ENCODE measurements around the gene SCMH1. TPM values are rescaled to one million over a fixed set of nuclear protein-coding genes. Genes with fewer than 3 reads are reported as not detected.
A peak's percentile ranks its signal among the peaks of the same experiment; 100 is the strongest.
"Not testable (repeated sequence)": the region's sequence is repeated elsewhere in the genome, so short reads cannot be mapped to it uniquely, and the experiment has no call there.

The SCMH1 gene
- total and polyA plus RNA-seq, 2 experiments from 2014 or later, result 15.0 to 19.4 TPM

DNA sequence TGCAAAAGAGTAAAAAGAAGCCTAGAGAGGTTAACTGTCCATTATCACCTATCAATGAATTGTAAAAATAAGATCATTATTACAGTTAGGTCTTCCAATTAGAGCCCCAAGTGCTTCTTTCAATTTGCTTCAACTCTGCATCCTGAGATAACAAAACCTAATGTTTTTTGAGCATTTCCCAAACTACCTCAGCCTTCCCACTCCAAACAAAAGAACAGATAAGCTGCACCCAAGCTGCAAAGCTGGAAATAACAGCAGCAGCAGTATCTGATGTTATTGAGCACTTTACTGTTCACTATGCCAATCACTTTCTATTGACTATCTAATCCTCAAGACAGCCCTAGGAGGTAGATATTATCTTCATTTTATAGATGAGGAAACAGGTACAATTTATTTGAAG, 123.5 kb downstream of the SCMH1 start (continued):
- TF ChIP-seq CREB1 (CRISPR knock-in tag; IDR thresholded peaks at IDR 0.05; ENCODE audit: low read depth) (no peak), JUNB (IDR thresholded peaks at IDR 0.05; ENCODE audit: unreplicated experiment) (no peak), EZH2phosphoT487 (IDR thresholded peaks at IDR 0.05; ENCODE audit: unreplicated experiment) (no peak)

- not testable (repeated sequence) for H3K4me3 ChIP-seq; H3K36me3 ChIP-seq (ENCODE audit: insufficient read depth); H3K4me1 ChIP-seq (ENCODE audit: insufficient read depth); H3K27me3 Mint-ChIP-seq (ENCODE audit: insufficient read depth, low read depth, poor library complexity); H3K4me1 Mint-ChIP-seq; H3K27me3 ChIP-seq (ENCODE audit: insufficient read depth); H3K79me2 ChIP-seq (replicated peaks; ENCODE audit: insufficient read depth); H3F3A ChIP-seq (replicated peaks; ENCODE audit: low read depth); H4K20me1 ChIP-seq (replicated peaks; ENCODE audit: insufficient read depth); H3K36me3 Mint-ChIP-seq (ENCODE audit: low read depth); H3K4me2 ChIP-seq; H2AFZ ChIP-seq; H3K9me3 Mint-ChIP-seq; H3K9me2 ChIP-seq (ENCODE audit: insufficient read depth); H3K4me3 Mint-ChIP-seq; H3K27ac ChIP-seq (ENCODE audit: low read depth); H3K27ac Mint-ChIP-seq; ATAC-seq
- peak; percentile 13 for DNase-seq (ENCODE audit: low spot score)
- TF ChIP-seq, protein P1, sequence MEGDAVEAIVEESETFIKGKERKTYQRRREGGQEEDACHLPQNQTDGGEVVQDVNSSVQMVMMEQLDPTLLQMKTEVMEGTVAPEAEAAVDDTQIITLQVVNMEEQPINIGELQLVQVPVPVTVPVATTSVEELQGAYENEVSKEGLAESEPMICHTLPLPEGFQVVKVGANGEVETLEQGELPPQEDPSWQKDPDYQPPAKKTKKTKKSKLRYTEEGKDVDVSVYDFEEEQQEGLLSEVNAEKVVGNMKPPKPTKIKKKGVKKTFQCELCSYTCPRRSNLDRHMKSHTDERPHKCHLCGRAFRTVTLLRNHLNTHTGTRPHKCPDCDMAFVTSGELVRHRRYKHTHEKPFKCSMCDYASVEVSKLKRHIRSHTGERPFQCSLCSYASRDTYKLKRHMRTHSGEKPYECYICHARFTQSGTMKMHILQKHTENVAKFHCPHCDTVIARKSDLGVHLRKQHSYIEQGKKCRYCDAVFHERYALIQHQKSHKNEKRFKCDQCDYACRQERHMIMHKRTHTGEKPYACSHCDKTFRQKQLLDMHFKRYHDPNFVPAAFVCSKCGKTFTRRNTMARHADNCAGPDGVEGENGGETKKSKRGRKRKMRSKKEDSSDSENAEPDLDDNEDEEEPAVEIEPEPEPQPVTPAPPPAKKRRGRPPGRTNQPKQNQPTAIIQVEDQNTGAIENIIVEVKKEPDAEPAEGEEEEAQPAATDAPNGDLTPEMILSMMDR (conservative IDR thresholded peaks at IDR 0.05; ENCODE audit: low read depth in 2 of 2), result peak; percentile 33 to 39
Measured at GRCh38 chr1:41117241-41117640, 124.9 kb downstream of the SCMH1 start.

GRCh38 chr1:41110736-41111135, 131.4 kb downstream of the SCMH1 start:
- no peak overlapping the region for H3K4me3 ChIP-seq
- no peaks in the 10 kb centered on the region for H3K27me3 ChIP-seq (ENCODE audit: insufficient read depth)
- no peak overlapping the region for H3K27ac ChIP-seq (ENCODE audit: low read depth)
- H3K4me1 Mint-ChIP-seq, result peaks cover 6% of the 10 kb centered on the region; the same call in 2 of the 3 replicates
- no peak for ATAC-seq
- H3K36me3 ChIP-seq (ENCODE audit: insufficient read depth), result no peaks in the 10 kb centered on the region
- H3K27me3 Mint-ChIP-seq (ENCODE audit: insufficient read depth, low read depth, poor library complexity), result peaks cover 4% of the 10 kb centered on the region
- no peaks in the 10 kb centered on the region for H3K9me3 Mint-ChIP-seq
- H2AFZ ChIP-seq, result no peak overlapping the region
- H4K20me1 ChIP-seq (replicated peaks; ENCODE audit: insufficient read depth), result no peaks in the 10 kb centered on the region
- no peaks in the 10 kb centered on the region for H3F3A ChIP-seq (replicated peaks; ENCODE audit: low read depth)
- H3K4me3 Mint-ChIP-seq, result no peak overlapping the region
- no peak overlapping the region for H3K27ac Mint-ChIP-seq
- peaks cover 6% of the 10 kb centered on the region; the same call in 1 of the 2 replicates for H3K4me1 ChIP-seq (ENCODE audit: insufficient read depth)
- no peaks in the 10 kb centered on the region for H3K9me2 ChIP-seq (ENCODE audit: insufficient read depth)
- no peaks in the 10 kb centered on the region for H3K79me2 ChIP-seq (replicated peaks; ENCODE audit: insufficient read depth)
- DNase-seq (ENCODE audit: low spot score), result no peak
- H3K36me3 Mint-ChIP-seq (ENCODE audit: low read depth), result no peaks in the 10 kb centered on the region
- H3K4me2 ChIP-seq, result no peak overlapping the region
- TF ChIP-seq, protein P1 (conservative IDR thresholded peaks at IDR 0.05; ENCODE audit: low read depth in 2 of 2), result no peak
- TF ChIP-seq, protein P2, sequence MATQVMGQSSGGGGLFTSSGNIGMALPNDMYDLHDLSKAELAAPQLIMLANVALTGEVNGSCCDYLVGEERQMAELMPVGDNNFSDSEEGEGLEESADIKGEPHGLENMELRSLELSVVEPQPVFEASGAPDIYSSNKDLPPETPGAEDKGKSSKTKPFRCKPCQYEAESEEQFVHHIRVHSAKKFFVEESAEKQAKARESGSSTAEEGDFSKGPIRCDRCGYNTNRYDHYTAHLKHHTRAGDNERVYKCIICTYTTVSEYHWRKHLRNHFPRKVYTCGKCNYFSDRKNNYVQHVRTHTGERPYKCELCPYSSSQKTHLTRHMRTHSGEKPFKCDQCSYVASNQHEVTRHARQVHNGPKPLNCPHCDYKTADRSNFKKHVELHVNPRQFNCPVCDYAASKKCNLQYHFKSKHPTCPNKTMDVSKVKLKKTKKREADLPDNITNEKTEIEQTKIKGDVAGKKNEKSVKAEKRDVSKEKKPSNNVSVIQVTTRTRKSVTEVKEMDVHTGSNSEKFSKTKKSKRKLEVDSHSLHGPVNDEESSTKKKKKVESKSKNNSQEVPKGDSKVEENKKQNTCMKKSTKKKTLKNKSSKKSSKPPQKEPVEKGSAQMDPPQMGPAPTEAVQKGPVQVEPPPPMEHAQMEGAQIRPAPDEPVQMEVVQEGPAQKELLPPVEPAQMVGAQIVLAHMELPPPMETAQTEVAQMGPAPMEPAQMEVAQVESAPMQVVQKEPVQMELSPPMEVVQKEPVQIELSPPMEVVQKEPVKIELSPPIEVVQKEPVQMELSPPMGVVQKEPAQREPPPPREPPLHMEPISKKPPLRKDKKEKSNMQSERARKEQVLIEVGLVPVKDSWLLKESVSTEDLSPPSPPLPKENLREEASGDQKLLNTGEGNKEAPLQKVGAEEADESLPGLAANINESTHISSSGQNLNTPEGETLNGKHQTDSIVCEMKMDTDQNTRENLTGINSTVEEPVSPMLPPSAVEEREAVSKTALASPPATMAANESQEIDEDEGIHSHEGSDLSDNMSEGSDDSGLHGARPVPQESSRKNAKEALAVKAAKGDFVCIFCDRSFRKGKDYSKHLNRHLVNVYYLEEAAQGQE (IDR thresholded peaks at IDR 0.05; ENCODE audit: unreplicated experiment), result no peak
- TF ChIP-seq, protein P3, sequence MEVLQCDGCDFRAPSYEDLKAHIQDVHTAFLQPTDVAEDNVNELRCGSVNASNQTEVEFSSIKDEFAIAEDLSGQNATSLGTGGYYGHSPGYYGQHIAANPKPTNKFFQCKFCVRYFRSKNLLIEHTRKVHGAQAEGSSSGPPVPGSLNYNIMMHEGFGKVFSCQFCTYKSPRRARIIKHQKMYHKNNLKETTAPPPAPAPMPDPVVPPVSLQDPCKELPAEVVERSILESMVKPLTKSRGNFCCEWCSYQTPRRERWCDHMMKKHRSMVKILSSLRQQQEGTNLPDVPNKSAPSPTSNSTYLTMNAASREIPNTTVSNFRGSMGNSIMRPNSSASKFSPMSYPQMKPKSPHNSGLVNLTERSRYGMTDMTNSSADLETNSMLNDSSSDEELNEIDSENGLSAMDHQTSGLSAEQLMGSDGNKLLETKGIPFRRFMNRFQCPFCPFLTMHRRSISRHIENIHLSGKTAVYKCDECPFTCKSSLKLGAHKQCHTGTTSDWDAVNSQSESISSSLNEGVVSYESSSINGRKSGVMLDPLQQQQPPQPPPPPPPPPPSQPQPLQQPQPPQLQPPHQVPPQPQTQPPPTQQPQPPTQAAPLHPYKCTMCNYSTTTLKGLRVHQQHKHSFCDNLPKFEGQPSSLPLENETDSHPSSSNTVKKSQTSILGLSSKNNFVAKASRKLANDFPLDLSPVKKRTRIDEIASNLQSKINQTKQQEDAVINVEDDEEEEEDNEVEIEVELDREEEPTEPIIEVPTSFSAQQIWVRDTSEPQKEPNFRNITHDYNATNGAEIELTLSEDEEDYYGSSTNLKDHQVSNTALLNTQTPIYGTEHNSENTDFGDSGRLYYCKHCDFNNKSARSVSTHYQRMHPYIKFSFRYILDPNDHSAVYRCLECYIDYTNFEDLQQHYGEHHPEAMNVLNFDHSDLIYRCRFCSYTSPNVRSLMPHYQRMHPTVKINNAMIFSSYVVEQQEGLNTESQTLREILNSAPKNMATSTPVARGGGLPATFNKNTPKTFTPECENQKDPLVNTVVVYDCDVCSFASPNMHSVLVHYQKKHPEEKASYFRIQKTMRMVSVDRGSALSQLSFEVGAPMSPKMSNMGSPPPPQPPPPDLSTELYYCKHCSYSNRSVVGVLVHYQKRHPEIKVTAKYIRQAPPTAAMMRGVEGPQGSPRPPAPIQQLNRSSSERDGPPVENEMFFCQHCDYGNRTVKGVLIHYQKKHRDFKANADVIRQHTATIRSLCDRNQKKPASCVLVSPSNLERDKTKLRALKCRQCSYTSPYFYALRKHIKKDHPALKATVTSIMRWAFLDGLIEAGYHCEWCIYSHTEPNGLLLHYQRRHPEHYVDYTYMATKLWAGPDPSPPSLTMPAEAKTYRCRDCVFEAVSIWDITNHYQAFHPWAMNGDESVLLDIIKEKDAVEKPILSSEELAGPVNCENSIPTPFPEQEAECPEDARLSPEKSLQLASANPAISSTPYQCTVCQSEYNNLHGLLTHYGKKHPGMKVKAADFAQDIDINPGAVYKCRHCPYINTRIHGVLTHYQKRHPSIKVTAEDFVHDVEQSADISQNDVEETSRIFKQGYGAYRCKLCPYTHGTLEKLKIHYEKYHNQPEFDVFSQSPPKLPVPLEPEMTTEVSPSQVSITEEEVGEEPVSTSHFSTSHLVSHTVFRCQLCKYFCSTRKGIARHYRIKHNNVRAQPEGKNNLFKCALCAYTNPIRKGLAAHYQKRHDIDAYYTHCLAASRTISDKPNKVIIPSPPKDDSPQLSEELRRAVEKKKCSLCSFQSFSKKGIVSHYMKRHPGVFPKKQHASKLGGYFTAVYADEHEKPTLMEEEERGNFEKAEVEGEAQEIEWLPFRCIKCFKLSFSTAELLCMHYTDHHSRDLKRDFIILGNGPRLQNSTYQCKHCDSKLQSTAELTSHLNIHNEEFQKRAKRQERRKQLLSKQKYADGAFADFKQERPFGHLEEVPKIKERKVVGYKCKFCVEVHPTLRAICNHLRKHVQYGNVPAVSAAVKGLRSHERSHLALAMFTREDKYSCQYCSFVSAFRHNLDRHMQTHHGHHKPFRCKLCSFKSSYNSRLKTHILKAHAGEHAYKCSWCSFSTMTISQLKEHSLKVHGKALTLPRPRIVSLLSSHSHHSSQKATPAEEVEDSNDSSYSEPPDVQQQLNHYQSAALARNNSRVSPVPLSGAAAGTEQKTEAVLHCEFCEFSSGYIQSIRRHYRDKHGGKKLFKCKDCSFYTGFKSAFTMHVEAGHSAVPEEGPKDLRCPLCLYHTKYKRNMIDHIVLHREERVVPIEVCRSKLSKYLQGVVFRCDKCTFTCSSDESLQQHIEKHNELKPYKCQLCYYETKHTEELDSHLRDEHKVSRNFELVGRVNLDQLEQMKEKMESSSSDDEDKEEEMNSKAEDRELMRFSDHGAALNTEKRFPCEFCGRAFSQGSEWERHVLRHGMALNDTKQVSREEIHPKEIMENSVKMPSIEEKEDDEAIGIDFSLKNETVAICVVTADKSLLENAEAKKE (CRISPR knock-in tag; IDR thresholded peaks at IDR 0.05), result no peak
